ENCODE results near the gene ZNHIT2.
"Not testable (repeated sequence)": the region's sequence is repeated elsewhere in the genome, so short reads cannot be mapped to it uniquely, and the experiment has no call there.

Gene ZNHIT2

GRCh38 chr11:65125197-65126056 is 7.9 kb upstream of the ZNHIT2 start:
- in situ Hi-C loops (cut with MboI; ENCODE audit: low sequenced_read_pairs, unreplicated experiment): no loop called here
- DNase-seq (ENCODE audit: low spot score): no peak
- TF ChIP-seq, protein P1, sequence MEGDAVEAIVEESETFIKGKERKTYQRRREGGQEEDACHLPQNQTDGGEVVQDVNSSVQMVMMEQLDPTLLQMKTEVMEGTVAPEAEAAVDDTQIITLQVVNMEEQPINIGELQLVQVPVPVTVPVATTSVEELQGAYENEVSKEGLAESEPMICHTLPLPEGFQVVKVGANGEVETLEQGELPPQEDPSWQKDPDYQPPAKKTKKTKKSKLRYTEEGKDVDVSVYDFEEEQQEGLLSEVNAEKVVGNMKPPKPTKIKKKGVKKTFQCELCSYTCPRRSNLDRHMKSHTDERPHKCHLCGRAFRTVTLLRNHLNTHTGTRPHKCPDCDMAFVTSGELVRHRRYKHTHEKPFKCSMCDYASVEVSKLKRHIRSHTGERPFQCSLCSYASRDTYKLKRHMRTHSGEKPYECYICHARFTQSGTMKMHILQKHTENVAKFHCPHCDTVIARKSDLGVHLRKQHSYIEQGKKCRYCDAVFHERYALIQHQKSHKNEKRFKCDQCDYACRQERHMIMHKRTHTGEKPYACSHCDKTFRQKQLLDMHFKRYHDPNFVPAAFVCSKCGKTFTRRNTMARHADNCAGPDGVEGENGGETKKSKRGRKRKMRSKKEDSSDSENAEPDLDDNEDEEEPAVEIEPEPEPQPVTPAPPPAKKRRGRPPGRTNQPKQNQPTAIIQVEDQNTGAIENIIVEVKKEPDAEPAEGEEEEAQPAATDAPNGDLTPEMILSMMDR (IDR thresholded peaks at IDR 0.05; ENCODE audit: borderline replicate concordance, control extremely low read depth, extremely low read depth, insufficient read depth, missing control alignments): no peak

GRCh38 chr11:65124480-65125196 is 7.1 kb upstream of the ZNHIT2 start:
- TF ChIP-seq, protein P1 (IDR thresholded peaks at IDR 0.05; ENCODE audit: borderline replicate concordance, control extremely low read depth, extremely low read depth, insufficient read depth, missing control alignments): no peak
- no peak for DNase-seq (ENCODE audit: low spot score)
- in situ Hi-C loops (cut with MboI; ENCODE audit: low sequenced_read_pairs, unreplicated experiment): no loop called here

DNA sequence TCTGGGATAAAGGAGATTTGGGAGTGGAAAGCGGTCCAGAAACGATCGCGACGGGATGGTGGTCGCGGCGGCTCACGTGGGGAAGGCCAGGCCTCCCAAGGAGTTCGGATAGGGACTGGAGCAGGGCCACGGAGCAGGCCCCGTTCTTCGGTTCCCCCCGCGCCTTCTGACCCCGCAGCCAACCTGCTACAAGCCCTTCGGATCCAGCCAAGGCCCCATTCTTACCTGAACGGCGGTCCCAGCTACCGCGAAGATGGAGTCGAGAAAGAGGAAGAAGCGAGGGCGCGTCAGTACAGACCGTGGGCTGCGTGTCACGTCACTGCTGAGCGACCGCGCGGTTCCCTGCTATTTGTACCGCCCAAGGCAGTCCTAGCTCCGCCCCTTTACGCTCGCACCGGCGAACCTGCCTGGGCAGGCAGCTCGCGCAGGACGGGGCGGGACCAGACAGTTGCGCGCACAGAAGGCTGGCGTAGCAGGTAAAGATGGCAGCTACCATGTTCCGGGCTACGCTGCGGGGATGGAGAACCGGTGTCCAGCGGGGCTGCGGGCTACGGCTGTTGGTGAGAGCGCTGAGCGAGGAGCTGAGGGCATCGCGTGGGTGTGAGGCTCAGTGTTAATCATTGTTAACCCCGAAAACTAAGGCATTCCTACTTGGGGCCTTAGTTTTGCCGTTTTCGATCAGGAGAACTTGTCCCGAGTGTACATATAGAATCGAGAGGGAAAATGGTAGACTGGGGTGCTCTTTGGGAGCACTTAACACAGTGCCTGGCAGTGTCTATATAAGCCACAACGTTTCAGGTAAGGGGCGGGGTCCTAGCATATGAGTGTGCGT is 4.6 kb upstream of the ZNHIT2 start, which contains the start of the genes FAU and MRPL49:
TSS of gene FAU (minus strand) at position 270 of the 832 bp plus-strand sequence. CDS start 321 bp downstream, outside the sequence.
TSS of gene MRPL49 (plus strand) at position 457 of the 832 bp plus-strand sequence. CDS start at position 483, 26 bp downstream.
- DNase-seq (ENCODE audit: low spot score): peak; percentile 98
- in situ Hi-C loops (cut with MboI; ENCODE audit: low sequenced_read_pairs, unreplicated experiment): no loop called here
- TF ChIP-seq, protein P1 (IDR thresholded peaks at IDR 0.05; ENCODE audit: borderline replicate concordance, control extremely low read depth, extremely low read depth, insufficient read depth, missing control alignments): no peak

- in situ Hi-C loops (cut with MboI; ENCODE audit: low sequenced_read_pairs, unreplicated experiment): no loop called here
- TF ChIP-seq, protein P1 (IDR thresholded peaks at IDR 0.05; ENCODE audit: borderline replicate concordance, control extremely low read depth, extremely low read depth, insufficient read depth, missing control alignments): no peak
- DNase-seq (ENCODE audit: low spot score): no peak
Measured at GRCh38 chr11:65121447-65121864, 4.0 kb upstream of the ZNHIT2 start.

GRCh38 chr11:65120831-65121230 is 3.3 kb upstream of the ZNHIT2 start:
- in situ Hi-C loops (cut with MboI; ENCODE audit: low sequenced_read_pairs, unreplicated experiment): no loop called here
- TF ChIP-seq, protein P1 (IDR thresholded peaks at IDR 0.05; ENCODE audit: borderline replicate concordance, control extremely low read depth, extremely low read depth, insufficient read depth, missing control alignments): no peak
- no peak for DNase-seq (ENCODE audit: low spot score)

- TF ChIP-seq, protein P1 (IDR thresholded peaks at IDR 0.05; ENCODE audit: borderline replicate concordance, control extremely low read depth, extremely low read depth, insufficient read depth, missing control alignments): no peak
- in situ Hi-C loops (cut with MboI; ENCODE audit: low sequenced_read_pairs, unreplicated experiment): no loop called here
- no peak for DNase-seq (ENCODE audit: low spot score)
Measured at GRCh38 chr11:65119670-65119995, 2.1 kb upstream of the ZNHIT2 start.

- in situ Hi-C loops (cut with MboI; ENCODE audit: low sequenced_read_pairs, unreplicated experiment); DNase-seq (ENCODE audit: low spot score): not testable (repeated sequence)
Measured at GRCh38 chr11:65118891-65119669, 1.6 kb upstream of the ZNHIT2 start.
